ENCODE data around the gene ALOXE3.

GRCh38 chr17:8167526-8167925, 49.2 kb upstream of the ALOXE3 start:
- TF ChIP-seq EZH2 (IDR thresholded peaks at IDR 0.05; ENCODE audit: low read depth, unreplicated experiment) (no peak), POLR2AphosphoS5 (IDR thresholded peaks at IDR 0.05; ENCODE audit: low read depth) (no peak)
- TF ChIP-seq, protein P1, sequence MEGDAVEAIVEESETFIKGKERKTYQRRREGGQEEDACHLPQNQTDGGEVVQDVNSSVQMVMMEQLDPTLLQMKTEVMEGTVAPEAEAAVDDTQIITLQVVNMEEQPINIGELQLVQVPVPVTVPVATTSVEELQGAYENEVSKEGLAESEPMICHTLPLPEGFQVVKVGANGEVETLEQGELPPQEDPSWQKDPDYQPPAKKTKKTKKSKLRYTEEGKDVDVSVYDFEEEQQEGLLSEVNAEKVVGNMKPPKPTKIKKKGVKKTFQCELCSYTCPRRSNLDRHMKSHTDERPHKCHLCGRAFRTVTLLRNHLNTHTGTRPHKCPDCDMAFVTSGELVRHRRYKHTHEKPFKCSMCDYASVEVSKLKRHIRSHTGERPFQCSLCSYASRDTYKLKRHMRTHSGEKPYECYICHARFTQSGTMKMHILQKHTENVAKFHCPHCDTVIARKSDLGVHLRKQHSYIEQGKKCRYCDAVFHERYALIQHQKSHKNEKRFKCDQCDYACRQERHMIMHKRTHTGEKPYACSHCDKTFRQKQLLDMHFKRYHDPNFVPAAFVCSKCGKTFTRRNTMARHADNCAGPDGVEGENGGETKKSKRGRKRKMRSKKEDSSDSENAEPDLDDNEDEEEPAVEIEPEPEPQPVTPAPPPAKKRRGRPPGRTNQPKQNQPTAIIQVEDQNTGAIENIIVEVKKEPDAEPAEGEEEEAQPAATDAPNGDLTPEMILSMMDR (conservative IDR thresholded peaks at IDR 0.05; ENCODE audit: low read depth in 2 of 2): no peak

All from GM23338 (cell line).